Ovary (tissue), 9 donors: Measurements from ENCODE around the gene AKT1S1. TPM values are rescaled to one million over a fixed set of nuclear protein-coding genes. Genes with fewer than 3 reads are reported as not detected.
"Not testable (repeated sequence)": the region's sequence is repeated elsewhere in the genome, so short reads cannot be mapped to it uniquely, and the experiment has no call there.

Experiments used
- DNase-seq, 5 donors: peaks; one replicate each; pipeline ENCODE4 v3.0.0-alpha.2; 2019 to 2020
- H3K27ac ChIP-seq, 2 donors: fragments of 200-600 bp; one replicate each; pipeline versions ENCODE4 v1.5.1 to v1.8.0; 2019 to 2022
- H3K27me3 ChIP-seq: fragments of 200-600 bp; one replicate; pipeline ENCODE4 v1.8.0; 2022
- H3K36me3 ChIP-seq: fragments of 200-600 bp; sonication (generic); one replicate; pipeline ENCODE4 v1.5.1; 2019
- H3K4me1 ChIP-seq: one replicate; pipeline ENCODE4 v1.8.1; 2013; ENCODE audit warnings: mild to moderate bottlenecking, moderate library complexity; ENCODE audit not compliant: insufficient read depth
- H3K4me3 ChIP-seq: fragments of 200-600 bp; sonication (generic); one replicate; pipeline ENCODE4 v1.5.1; 2017
- H3K9me3 ChIP-seq, 2 donors: fragments of 200-600 bp in 1 of 2; sonication (generic) in 1 of 2; one replicate each; pipeline versions ENCODE4 v1.5.1 to v1.8.1; 2013 to 2019; ENCODE audit warnings: mild to moderate bottlenecking in 1 of 2, moderate library complexity in 1 of 2
- CTCF ChIP-seq, 3 donors: fragments of 450-650 bp in 2 of 3; fragments of 200-600 bp in 1 of 3; IDR thresholded peaks; one replicate each; pipeline versions ENCODE4 v1.5.1 to v1.8.0; 2016 to 2022; ENCODE audit warnings: antibody characterized with exemption in 3 of 3, mild to moderate bottlenecking in 1 of 3
- EP300 ChIP-seq: sonication (generic); formaldehyde crosslinking; IDR thresholded peaks from one replicate; pipeline ENCODE4 v1.6.1; 2017; ENCODE audit warnings: antibody characterized with exemption
- POLR2A ChIP-seq: fragments of 450-650 bp; IDR thresholded peaks from one replicate; pipeline ENCODE4 v1.6.1; 2017; ENCODE audit warnings: antibody characterized with exemption, mild to moderate bottlenecking, moderate library complexity
- WGBS, 3 donors: extraction: QIAGEN DNeasy Blood & Tissue Kit in 1 of 3; methylation state at CpG; one replicate each; pipeline versions ENCODE4 v1.1.5 to v1.1.7; 2013 to 2017; 5-methylcytosine and 5-hydroxymethylcytosine counted together
- intact Hi-C, 4 donors: fragments of 100-400 bp; cut with DNase I; formaldehyde crosslinking; loops; one replicate each; pipeline versions ENCODE4 v1.11.0 to v1.15.1; 2022 to 2023
- microRNA-seq, 3 donors: library from miRNA; unstranded; fragments of <30 nt; microRNA quantifications; one replicate each; pipeline versions ENCODE4 to v1.2.0, GENCODE V29; 2019 to 2020
- polyA plus RNA-seq, 2 donors: library from polyadenylated mRNA; stranded (reverse); fragments of 200-250 nt in 1 of 2; fragments of 350-450 nt in 1 of 2; fragmentation: Illumina TruSeq in 1 of 2; extraction: RNeasy Lipid Tissue Mini Kit (QIAGEN cat#74804) in 1 of 2; gene quantifications; one replicate each; pipeline ENCODE4 v1.2.3, GENCODE V29; 2013 to 2014
- small RNA-seq: library from RNA; depleted of rRNA; stranded (forward); fragments of <200 nt; gene quantifications from one replicate; pipeline ENCODE3, GENCODE V24; 2016
- total RNA-seq, 7 donors: library from RNA; depleted of rRNA in 2 of 7; stranded (reverse); fragments of >200 nt in 2 of 7; fragmentation: NEBNext Ultra II Directional in 3 of 7; extraction: Animal tissue kit (Norgen Biotek cat#: 25700) in 3 of 7; gene quantifications; one replicate each; pipeline versions ENCODE4 v1.1.0 to v1.2.4, GENCODE V29; 2016 to 2023
- donor health status: DM: no; HTN: no; CAD: no; lungs with moderate emphysema.
- donor health status: DM: no; HTN: no; CAD: no.
- donor health status: Bipolar disorder and iron deficiency.
- donor health status: DM: yes; HTN: yes; CAD: no.
- donor health status: DM: no; HTN: no; CAD: no.
- donor health status: DM: yes; HTN: yes; CAD: no.

The AKT1S1 gene
- total and polyA plus RNA-seq, 9 donors = 10.6 to 45.3 (median 30.0) TPM

GRCh38 chr19:49820125-49820524 is 57.0 kb downstream of the AKT1S1 start:
- H3K27me3 ChIP-seq = no peaks in the 10 kb centered on the region
- no peaks in the 10 kb centered on the region for H3K36me3 ChIP-seq
- no peaks in the 10 kb centered on the region for H3K9me3 ChIP-seq
- TF ChIP-seq POLR2A = no peak
- no peak for TF ChIP-seq CTCF (IDR thresholded peaks at IDR 0.05)
- no peak for TF ChIP-seq EP300
- intact Hi-C loops = loop anchor here in 1 of 4 donors (5.0 kb wide), 1 partner anchor 37 kb away; no protein-coding TSS in a partner anchor
- H3K4me3 ChIP-seq = no peak overlapping the region
- H3K4me1 ChIP-seq = peaks cover 11% of the 10 kb centered on the region
- peak overlapping the region in 1 of 2 donors; percentile 65 for H3K27ac ChIP-seq
- WGBS, 3 donors = 20 to 41% (median 22%) methylated on average over 10 of the region's 10 CpGs
- DNase-seq = peak in 1 of 5 donors; percentile 45

- H3K36me3 ChIP-seq, H3K27me3 ChIP-seq, H3K9me3 ChIP-seq: not testable (repeated sequence)
- 54 to 70% (median 56%) methylated on average over 7 of the region's 7 CpGs for WGBS, 3 donors
- peak in 1 of 5 donors; percentile 60 for DNase-seq
- H3K27ac ChIP-seq = peak overlapping the region in 1 of 2 donors; percentile 65
- intact Hi-C loops = loop anchor here in 2 of 4 donors (5.0 kb wide), 2 partner anchors 33 to 38 kb away; partner anchors contain the start of gene PTOV1 (in 1 of the 2)
- H3K4me1 ChIP-seq = peaks cover 11% of the 10 kb centered on the region
- peak overlapping the region; percentile 80 for H3K4me3 ChIP-seq
These were observed 57.6 kb downstream of the AKT1S1 start for GRCh38 chr19:49819452-49820115.

Small RNA genes lying within 50 kb of the gene (microRNA-seq; reads per million reads assigned to microRNA genes)
- 0.89 to 2.8 (median 1.9) reads per million in 3 donors for gene MIR4749
- 0 to 0.18 (median 0) reads per million in 3 donors for gene MIR4750
- 0 reads per million in 3 donors for gene MIR6800

Small RNA genes lying within 50 kb of the gene (small RNA-seq; reads per million reads assigned to genes)
- gene MIR4749 = not detected

Other genes starting within 250 kb of the AKT1S1 start
- 10 to 100 TPM; 28.7 to 62.8 (median 37.6) TPM for gene RRAS, start 237.2 kb downstream of the AKT1S1 start, total RNA-seq
- 10 to 100 TPM; 24.2 to 63.4 TPM for gene RRAS, start 237.2 kb downstream of the AKT1S1 start, polyA plus RNA-seq
- 10 to 100 TPM; 14.9 to 94.6 (median 68.8) TPM for gene SCAF1, start 235.1 kb downstream of the AKT1S1 start, total RNA-seq
- gene SCAF1, start 235.1 kb downstream of the AKT1S1 start, polyA plus RNA-seq = 10 to 100 TPM in 1 of 2 donors, 1 to 10 TPM in 1; 3.3 to 29.1 TPM
- 10 to 100 TPM; 46.1 to 89.0 (median 69.5) TPM for gene IRF3, start 211.5 kb downstream of the AKT1S1 start, total RNA-seq
- gene IRF3, start 211.5 kb downstream of the AKT1S1 start, polyA plus RNA-seq = 10 to 100 TPM; 24.2 to 76.9 TPM
- gene BCL2L12, start 211.4 kb downstream of the AKT1S1 start, total RNA-seq = 10 to 100 TPM in 6 of 7 donors, 1 to 10 TPM in 1; 8.0 to 21.0 (median 15.6) TPM
- 10 to 100 TPM in 1 of 2 donors, 1 to 10 TPM in 1; 6.7 to 17.7 TPM for gene BCL2L12, start 211.4 kb downstream of the AKT1S1 start, polyA plus RNA-seq
- 100 to 1,000 TPM; 125 to 174 (median 152) TPM for gene PRMT1, start 200.1 kb downstream of the AKT1S1 start, total RNA-seq
- 100 to 1,000 TPM in 1 of 2 donors, 10 to 100 TPM in 1; 57.1 to 182 TPM for gene PRMT1, start 200.1 kb downstream of the AKT1S1 start, polyA plus RNA-seq
- 1 to 10 TPM in 4 of 7 donors, under 1 TPM in 3; 0.48 to 1.9 (median 1.3) TPM for gene ADM5, start 187.8 kb downstream of the AKT1S1 start, total RNA-seq
- gene ADM5, start 187.8 kb downstream of the AKT1S1 start, polyA plus RNA-seq = 1 to 10 TPM in 1 of 2 donors, not detected in 1; 1.6 TPM
- gene CPT1C, start 186.2 kb downstream of the AKT1S1 start, total RNA-seq = 10 to 100 TPM in 4 of 7 donors, 1 to 10 TPM in 3; 4.6 to 25.8 (median 14.5) TPM
- 10 to 100 TPM in 1 of 2 donors, 1 to 10 TPM in 1; 9.4 to 12.9 TPM for gene CPT1C, start 186.2 kb downstream of the AKT1S1 start, polyA plus RNA-seq
- gene TSKS, start 114.0 kb downstream of the AKT1S1 start, total RNA-seq = under 1 TPM in 3 of 7 donors, not detected in 4; 0.32 to 0.71 (median 0.46) TPM
- gene TSKS, start 114.0 kb downstream of the AKT1S1 start, polyA plus RNA-seq = under 1 TPM; 0.15 to 0.30 TPM
- 100 to 1,000 TPM in 3 of 7 donors, 10 to 100 TPM in 4; 56.0 to 126 (median 99.3) TPM for gene AP2A1, start 110.4 kb downstream of the AKT1S1 start, total RNA-seq
- gene AP2A1, start 110.4 kb downstream of the AKT1S1 start, polyA plus RNA-seq = 10 to 100 TPM; 37.8 to 72.2 TPM
- 10 to 100 TPM; 23.3 to 48.6 (median 27.5) TPM for gene FUZ, start 64.1 kb downstream of the AKT1S1 start, total RNA-seq
- gene FUZ, start 64.1 kb downstream of the AKT1S1 start, polyA plus RNA-seq = 10 to 100 TPM; 13.4 to 36.9 TPM
- gene MED25, start 59.1 kb downstream of the AKT1S1 start, total RNA-seq = 10 to 100 TPM; 30.3 to 89.9 (median 85.3) TPM
- gene MED25, start 59.1 kb downstream of the AKT1S1 start, polyA plus RNA-seq = 10 to 100 TPM; 34.3 to 67.4 TPM
- gene PTOV1, start 26.2 kb downstream of the AKT1S1 start, total RNA-seq = 100 to 1,000 TPM; 108 to 256 (median 206) TPM
- 100 to 1,000 TPM in 1 of 2 donors, 10 to 100 TPM in 1; 22.2 to 186 TPM for gene PTOV1, start 26.2 kb downstream of the AKT1S1 start, polyA plus RNA-seq
- gene PNKP, start 9.8 kb downstream of the AKT1S1 start, total RNA-seq = 100 to 1,000 TPM in 1 of 7 donors, 10 to 100 TPM in 6; 47.2 to 111 (median 74.2) TPM
- 10 to 100 TPM in 1 of 2 donors, 1 to 10 TPM in 1; 6.8 to 39.0 TPM for gene PNKP, start 9.8 kb downstream of the AKT1S1 start, polyA plus RNA-seq
- gene TBC1D17, start 347 bp upstream of the AKT1S1 start, total RNA-seq = 10 to 100 TPM; 23.1 to 77.5 (median 49.8) TPM
- gene TBC1D17, start 347 bp upstream of the AKT1S1 start, polyA plus RNA-seq = 10 to 100 TPM; 41.3 to 66.9 TPM
- gene IL4I1, start 19.5 kb upstream of the AKT1S1 start, total RNA-seq = 1 to 10 TPM in 4 of 7 donors, under 1 TPM in 2, not detected in 1; 0.24 to 4.3 (median 1.3) TPM
- gene IL4I1, start 19.5 kb upstream of the AKT1S1 start, polyA plus RNA-seq = under 1 TPM; 0.35 to 0.43 TPM
- gene ATF5, start 51.9 kb upstream of the AKT1S1 start, total RNA-seq = 10 to 100 TPM in 5 of 7 donors, 1 to 10 TPM in 2; 4.3 to 23.5 (median 16.0) TPM
- gene ATF5, start 51.9 kb upstream of the AKT1S1 start, polyA plus RNA-seq = 10 to 100 TPM; 17.3 to 20.1 TPM
- 10 to 100 TPM; 18.7 to 47.7 (median 38.5) TPM for gene NUP62, start 52.1 kb upstream of the AKT1S1 start, total RNA-seq
- gene NUP62, start 52.1 kb upstream of the AKT1S1 start, polyA plus RNA-seq = 10 to 100 TPM; 19.0 to 27.3 TPM
- 100 to 1,000 TPM in 1 of 7 donors, 10 to 100 TPM in 6; 44.0 to 117 (median 77.6) TPM for gene SIGLEC11, start 83.8 kb upstream of the AKT1S1 start, total RNA-seq
- 100 to 1,000 TPM in 1 of 2 donors, 10 to 100 TPM in 1; 43.3 to 113 TPM for gene SIGLEC11, start 83.8 kb upstream of the AKT1S1 start, polyA plus RNA-seq
- gene VRK3, start 148.0 kb upstream of the AKT1S1 start, total RNA-seq = 10 to 100 TPM; 26.3 to 44.7 (median 34.0) TPM
- gene VRK3, start 148.0 kb upstream of the AKT1S1 start, polyA plus RNA-seq = 10 to 100 TPM; 26.1 to 52.5 TPM
- 10 to 100 TPM in 2 of 7 donors, 1 to 10 TPM in 5; 6.3 to 12.1 (median 7.7) TPM for gene ZNF473, start 148.7 kb upstream of the AKT1S1 start, total RNA-seq
- gene ZNF473, start 148.7 kb upstream of the AKT1S1 start, polyA plus RNA-seq = 10 to 100 TPM in 1 of 2 donors, 1 to 10 TPM in 1; 2.1 to 10.7 TPM